NB4 (cell line): Measurements from ENCODE around the gene CNNM1.

Experiments used
- POLR2A ChIP-seq: IDR thresholded peaks from 2 replicates; pipeline ENCODE4 v1.6.1; 2011; ENCODE audit warnings: mild to moderate bottlenecking; ENCODE audit not compliant: insufficient read length; ENCODE audit errors: extremely low read depth
- TF ChIP-seq, protein P1 (sequence below): IDR thresholded peaks from one replicate; pipeline ENCODE4 v1.5.1; 2012; ENCODE audit warnings: low read depth, low read length

- TF ChIP-seq, protein P1, sequence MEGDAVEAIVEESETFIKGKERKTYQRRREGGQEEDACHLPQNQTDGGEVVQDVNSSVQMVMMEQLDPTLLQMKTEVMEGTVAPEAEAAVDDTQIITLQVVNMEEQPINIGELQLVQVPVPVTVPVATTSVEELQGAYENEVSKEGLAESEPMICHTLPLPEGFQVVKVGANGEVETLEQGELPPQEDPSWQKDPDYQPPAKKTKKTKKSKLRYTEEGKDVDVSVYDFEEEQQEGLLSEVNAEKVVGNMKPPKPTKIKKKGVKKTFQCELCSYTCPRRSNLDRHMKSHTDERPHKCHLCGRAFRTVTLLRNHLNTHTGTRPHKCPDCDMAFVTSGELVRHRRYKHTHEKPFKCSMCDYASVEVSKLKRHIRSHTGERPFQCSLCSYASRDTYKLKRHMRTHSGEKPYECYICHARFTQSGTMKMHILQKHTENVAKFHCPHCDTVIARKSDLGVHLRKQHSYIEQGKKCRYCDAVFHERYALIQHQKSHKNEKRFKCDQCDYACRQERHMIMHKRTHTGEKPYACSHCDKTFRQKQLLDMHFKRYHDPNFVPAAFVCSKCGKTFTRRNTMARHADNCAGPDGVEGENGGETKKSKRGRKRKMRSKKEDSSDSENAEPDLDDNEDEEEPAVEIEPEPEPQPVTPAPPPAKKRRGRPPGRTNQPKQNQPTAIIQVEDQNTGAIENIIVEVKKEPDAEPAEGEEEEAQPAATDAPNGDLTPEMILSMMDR, result no peak
- TF ChIP-seq POLR2A, result no peak
These were observed 92.1 kb downstream of the CNNM1 start for GRCh38 chr10:99421233-99421739.
